IPS DF 19.7 (cell line): Measurements from ENCODE around the gene SMOC1.
A peak's percentile ranks its signal among the peaks of the same experiment; 100 is the strongest.

Experiments used
- DNase-seq: peaks from one replicate; pipeline ENCODE4 v3.0.0-alpha.2; 2013; ENCODE audit warnings: low read depth, low spot score

SMOC1 gene

DNA sequence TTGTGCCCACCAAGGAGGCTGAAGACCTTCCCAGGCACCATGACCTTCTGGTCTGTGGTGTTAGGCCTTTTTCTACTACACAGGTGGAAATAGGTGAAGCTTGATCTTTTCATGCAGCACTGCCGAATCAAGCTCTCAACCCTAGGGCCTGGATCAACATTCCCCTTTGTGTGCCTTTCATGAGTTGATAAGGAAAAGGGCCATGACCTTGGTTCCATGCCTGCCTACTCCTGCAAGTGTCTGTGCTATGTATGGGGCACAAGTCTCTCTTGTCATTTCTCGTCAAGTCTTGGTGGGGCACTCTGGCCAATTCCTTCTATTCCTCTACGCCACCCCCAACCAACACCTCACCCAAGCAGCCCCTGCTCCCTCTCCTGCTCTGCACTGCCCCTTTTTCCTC lies 155.0 kb downstream of the SMOC1 start:
- DNase-seq = no peak

DNA sequence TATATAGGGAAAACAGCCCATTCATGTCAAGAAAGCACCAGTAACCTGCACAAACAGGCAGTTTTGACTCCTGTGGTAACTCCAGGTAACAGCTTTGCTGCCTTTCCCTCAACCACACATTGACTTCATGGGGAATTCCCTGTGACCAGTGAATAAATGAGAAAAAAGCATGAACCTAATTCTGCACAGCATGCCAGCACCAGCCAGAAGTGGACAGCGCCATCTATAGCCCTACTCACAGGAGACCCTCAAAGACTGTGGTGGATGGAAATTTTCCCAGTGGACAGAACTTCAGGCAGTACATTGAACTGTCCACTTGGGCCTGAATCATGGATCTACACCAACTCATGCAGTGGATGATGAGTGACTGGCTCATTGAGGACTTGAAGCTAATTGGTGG lies 157.4 kb downstream of the SMOC1 start:
- DNase-seq = no peak

DNA sequence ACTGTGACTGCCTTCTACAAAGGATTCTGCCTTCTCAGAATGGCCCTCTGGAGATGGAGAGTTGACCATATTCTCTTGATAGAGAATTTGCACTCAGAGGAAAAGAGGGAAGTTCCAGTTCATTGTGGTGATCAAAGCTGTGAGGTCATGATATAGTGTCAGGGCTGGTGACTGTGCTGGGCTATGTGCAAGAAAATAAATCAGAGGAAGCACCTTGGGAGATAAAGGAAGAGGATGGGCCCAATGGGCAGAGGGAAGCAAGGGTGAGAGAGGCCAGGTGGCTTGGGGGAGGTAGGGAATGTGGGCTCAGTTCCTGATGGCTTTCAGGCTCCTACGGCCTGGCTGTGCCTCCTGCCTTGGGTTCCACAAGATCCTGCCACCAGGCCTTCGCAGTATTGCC lies 163.8 kb downstream of the SMOC1 start:
- DNase-seq = no peak

DNA sequence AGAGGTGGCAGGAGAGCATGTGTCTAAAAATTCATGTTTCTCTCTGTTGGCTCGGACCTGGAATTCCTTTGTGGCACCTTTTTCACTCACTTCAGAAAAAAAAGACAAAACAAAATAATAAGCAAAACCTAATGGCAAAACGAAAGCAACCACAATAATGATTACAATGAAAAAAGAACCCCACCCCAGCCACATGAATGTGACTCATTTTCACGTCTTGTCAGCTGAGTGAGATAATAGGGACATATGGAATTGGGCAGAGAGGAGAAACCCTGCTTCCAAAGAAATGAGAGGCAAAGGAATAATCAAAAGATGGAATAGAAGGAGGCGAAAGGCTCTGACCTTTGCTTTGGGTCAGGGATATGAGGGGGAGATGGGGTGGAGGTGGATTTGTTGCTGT lies 166.1 kb downstream of the SMOC1 start:
- DNase-seq = no peak

DNA sequence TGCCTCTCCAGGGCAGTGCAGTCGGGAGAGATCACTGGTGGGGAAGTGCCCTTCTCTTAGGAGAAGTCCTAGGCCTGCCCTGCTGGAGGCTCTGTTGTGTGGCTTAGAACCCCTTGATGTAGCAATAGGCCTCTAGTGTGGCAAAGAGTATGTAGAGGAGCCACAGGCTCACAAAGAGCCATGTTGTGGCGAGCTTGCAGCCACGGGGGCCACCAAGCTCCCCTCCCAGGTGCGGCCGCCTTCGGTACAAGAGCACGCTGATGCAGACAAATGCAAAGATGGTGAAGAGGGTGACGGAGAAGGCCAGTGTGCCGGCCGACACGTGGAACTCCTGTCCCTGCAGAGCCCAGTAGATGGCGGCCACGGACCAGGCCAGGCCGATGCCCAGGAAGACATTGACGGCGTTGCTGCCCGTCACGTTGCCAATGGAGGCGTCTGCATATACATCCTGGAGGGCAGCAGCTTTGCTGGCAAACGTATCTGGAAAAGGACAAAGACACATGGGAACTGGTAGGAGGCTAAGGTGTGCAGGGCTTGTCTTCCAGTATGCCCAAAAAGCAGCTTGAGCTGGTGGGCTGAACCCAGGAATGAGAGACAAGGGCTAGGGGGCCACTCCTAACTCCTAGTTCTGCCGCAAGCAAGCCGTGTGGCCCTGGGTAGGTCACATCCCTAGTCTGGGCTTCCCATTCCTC lies 166.8 kb downstream of the SMOC1 start:
- peak; percentile 40 for DNase-seq

DNA sequence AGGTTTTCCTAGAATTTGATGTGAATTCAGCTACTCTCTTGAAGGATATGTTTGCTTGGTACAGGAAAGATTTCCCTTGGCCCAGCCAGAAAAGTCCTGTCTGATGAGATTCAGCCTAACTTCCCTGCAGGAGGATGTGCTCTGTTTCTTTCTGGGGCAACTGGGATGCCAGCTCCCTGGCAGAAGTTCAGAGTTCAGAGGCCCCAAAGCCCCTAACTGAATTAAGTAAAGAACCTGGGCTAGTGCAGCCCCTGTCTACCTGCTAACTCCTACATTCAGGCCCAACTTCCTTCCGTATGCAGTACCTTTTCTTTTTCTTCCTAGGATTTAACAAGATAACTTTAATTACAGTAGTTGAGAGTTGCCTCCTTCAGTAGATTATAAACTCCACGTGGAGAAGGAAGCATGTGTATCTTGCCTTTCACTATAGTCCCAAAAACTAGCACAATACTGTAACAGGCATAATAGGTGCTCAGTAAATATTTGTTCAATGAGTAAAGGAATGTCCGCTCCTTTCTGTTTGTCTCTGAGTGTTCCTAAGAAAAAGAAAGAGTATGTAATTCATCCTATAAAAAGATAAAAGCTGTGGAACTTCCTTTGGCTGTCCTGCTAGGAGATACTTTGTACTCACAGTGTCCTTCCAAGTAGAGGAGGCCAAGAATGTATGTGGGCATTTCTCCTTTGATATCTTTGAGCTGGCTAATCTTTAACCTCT lies 168.5 kb downstream of the SMOC1 start:
- no peak for DNase-seq

DNA sequence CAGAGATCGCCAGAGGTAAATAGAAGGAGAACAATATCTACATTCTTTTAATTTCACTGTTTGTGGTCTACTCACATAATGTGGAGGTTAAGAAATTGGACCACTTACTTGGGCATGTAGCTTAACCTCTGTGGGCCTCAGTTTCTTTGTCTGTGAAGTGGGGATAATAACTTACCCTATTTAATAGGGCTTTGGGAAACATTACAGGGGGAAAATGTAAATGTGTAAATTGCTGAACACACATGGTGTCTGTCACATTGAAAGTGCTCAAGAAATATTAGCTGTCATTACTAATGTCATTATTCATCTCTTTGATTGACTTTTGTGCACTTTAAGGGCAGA lies 169.1 kb downstream of the SMOC1 start:
- no peak for DNase-seq

DNA sequence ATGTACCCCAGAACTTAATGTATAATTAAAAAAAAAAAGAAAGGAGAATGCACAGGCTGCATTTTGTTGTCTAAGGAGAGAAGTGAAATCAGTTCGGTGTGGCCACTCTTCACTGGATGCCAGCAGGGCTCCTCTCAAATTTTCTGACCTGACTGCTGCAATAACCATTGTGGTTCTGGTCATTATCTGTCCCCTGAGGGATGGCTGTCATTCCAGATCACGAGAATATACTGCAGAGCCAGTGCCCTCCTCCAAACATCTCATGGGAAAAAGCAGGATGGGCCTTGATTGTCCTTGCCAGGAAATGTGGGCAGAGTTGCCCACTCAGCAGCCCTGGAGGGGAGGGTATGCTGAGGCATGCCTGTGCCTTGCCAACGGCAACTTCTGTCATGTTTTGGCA lies 170.4 kb downstream of the SMOC1 start:
- no peak for DNase-seq

DNA sequence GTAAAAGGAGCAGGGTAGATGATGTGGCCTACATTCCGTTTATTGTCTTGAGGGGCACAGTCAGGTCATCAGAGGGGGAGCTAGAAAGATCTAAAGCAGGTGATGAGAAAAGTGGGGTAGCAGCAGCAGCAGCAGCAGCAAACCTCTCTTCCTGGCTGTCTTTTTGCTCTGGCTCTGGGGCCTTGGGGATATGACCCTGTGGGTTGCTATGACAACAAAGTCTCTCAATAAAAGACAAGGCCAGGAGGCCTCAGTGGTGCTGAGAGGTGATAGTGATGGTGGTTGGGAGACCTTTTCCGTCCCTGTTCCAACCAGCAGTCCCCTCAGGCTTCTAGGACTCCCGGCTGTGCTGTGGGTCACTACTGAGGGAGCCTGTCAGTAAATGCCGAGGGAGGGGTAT lies 170.9 kb downstream of the SMOC1 start:
- DNase-seq = no peak

DNA sequence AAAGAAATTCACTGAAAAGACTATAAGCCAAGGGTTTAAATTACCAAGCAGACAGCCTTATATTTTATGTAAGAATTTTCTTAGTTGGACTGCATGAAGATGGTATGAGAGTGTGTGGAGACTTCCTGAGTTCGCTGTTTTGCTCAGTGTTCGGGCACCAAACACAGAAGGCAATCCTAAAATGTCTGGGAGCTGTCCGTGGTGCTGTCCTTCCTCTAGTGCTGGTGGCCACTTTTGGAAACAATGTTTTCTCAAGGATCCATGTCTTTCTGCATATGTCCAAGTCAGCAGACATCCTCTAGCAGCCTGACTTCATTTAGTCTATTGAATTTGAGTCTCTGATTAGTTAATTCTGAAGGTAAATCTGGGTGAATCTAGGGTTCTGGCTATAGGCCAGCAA lies 173.8 kb downstream of the SMOC1 start:
- no peak for DNase-seq

DNA sequence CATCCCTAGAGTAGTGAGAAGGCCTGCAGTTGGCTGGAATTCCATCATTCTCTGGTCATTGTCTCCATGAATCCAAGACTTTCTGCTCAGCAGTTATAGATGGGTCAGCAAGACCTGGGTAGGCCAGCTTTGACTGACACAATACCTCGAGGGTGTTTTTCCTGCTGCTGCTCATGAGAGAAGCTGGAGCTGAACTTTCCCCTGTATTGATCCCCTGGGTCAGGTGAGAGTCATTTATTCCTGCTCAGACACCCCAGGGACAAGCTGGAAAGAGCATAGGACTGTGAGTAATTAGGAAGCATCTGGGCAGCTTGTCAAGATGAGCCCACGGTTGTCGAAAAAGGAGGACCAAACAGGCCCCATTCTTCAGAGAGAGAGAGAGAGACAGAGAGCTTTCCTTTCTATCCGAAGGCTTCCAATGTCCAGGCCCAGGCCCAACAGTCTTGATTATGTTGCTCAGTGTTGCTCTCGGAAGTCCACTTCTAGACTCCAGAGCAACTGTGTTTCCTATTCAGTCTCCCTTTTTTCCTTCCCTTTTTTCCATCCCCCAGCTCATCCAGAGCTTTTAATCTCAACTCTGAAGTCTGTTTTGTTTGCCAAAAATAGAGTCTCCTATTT lies 178.4 kb downstream of the SMOC1 start:
- DNase-seq = no peak

DNA sequence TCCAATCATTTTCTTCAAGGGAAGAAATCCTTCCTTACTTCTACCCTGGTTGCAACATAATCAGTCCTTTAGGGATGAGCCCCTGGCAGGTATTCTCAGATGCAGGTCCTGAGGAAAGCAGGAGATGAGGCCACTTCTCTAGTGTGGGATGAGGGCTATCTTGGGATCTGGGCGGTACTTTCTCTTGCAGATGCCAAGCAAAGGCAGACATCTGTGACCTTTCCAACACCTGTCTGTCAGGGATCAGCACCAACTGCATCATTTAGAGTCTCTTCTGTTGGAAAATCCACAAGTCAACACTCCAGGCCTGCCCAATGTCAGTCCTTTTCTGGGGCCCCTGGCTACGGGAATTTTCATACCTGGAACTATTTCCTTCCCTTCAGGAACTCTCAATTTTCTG lies 180.3 kb downstream of the SMOC1 start:
- DNase-seq = no peak

DNA sequence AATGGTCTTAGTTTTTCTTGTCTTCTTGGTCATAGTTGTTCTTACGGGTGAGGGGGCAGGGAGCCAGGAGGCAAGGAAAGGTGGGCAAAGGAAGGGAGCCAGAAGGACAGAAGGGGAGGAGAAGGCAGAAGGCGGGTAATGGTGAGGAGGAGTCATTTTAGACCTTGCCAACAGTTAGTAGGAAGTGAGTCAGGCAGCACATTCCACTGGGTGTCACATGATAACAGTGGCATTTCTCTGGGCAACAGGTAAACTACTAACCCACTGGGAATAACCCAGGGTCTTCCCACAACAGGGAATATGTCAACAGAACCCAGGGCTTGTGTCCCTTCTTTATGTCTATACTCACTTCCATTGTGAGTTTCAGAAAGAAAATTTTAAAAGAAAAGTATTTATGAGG lies 181.9 kb downstream of the SMOC1 start:
- DNase-seq = no peak

DNA sequence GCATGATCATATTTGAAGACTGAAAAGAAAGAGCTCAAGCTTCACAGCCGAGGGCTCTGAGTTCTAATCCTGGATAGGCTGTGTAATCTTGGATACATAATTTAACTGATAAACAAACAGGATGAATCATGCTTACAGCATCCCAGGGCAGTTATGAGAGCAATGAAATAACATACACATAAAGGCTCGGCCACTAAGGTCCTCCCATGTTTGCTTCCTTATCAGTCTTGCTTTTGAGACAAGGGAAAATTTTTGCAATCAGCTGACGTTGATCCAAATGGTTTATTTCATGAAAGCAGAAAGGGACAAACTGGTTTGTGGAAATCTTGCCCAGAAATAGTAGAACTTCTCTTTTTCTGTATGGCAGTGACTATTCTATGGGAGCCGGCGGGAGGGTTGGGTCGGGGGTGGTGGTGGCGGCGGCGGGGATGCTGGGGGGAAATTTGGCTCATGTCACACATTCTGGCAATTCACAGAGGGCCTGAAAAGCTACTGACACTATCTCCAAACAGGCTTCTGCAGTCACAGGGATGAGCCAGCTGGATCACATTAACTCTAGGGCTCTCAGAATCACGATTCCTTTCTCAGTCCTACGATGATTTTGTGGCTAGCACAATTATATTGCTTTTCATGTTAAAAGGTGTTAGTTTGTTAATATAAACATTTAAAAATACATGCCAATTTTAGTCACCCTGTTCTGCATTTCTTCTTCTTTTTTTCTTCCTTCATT lies 185.1 kb downstream of the SMOC1 start:
- DNase-seq = no peak

DNA sequence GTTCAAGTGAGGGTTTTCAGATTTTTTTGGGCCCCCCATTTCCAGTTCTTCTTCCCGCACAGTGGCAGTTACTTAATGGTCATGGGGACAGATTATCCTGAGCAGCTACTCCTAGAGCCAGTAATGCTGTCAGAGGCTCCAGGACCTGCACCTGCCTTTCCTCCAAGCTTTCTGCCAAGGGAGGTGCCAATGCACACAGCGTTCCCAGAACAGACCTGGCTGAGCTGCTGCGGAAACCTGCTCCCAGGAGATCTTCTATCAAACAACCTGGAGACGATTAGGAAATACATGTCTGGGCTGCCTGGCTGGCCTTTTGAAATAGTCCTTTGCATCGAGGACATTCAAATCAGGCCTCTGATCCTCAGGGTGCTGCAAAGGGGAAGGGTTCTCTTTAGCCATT lies 188.6 kb downstream of the SMOC1 start:
- no peak for DNase-seq

DNA sequence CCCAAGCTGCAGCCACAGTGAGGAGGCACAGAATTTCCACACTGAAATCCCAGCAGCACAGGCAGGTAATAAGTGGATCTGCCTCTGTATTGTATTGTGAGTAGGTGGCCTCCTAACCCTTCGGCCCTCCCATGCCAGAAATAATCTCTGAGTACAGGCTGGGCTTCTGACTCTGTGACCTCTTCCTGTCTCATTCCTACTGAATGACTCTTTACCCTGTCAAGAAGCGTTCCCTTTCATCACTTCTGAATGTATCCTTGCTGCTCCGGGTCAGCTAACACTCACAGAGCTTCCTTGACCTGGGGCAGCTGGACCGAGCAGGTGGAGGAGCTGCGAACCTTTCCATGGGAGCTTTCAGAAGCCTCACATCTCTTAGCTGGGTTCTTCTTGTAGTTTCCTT lies 190.0 kb downstream of the SMOC1 start:
- DNase-seq = no peak

DNA sequence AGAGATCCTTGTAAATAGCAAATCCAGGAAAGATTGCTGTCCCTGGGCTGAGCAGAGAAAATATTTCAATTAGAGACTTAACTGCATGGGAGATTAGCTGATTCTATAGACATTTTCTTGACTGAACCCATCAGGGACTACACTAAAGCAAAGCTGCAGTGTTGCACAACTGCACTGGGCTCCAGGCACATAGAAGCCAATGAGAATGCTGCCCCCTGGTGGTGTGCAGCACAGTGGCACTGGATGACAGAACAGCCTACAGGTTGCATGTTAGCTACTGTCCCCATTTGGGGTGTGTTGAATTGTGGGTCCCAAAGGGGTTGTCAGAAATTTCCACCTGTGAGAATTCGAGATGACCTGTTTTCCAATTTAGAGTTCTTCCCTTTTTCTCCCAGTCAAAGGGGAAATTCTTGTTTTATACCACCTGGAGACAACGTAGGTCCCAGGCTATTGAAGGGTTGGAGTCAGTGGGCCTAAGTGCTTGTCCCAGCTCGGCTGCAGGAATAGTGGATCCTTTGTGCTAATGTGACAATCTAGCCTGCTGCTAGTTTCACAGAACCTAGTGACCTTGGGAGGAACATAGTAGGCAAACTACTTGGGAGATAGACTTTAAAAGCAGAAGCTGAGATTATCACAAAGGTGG lies 194.8 kb downstream of the SMOC1 start:
- DNase-seq = no peak

DNA sequence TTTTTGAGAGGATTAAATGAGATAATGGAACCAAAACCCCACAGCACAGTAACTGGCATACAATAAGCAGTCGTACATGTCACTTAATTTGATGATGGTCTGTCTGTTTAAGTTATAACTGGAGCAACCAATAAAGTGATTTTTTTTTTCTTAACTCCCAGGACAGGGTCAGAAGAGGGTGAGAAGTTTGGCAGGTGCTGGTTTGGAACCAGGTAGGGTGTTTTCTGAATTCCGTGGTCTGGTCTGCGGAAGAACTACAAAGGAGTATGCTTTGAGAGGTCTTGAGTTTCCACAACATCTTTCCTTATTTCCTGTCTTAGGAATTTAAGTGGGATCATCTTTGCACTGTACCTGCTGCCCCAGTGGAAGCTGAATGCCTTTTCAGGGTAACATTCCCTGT lies 197.8 kb downstream of the SMOC1 start:
- DNase-seq = no peak

DNA sequence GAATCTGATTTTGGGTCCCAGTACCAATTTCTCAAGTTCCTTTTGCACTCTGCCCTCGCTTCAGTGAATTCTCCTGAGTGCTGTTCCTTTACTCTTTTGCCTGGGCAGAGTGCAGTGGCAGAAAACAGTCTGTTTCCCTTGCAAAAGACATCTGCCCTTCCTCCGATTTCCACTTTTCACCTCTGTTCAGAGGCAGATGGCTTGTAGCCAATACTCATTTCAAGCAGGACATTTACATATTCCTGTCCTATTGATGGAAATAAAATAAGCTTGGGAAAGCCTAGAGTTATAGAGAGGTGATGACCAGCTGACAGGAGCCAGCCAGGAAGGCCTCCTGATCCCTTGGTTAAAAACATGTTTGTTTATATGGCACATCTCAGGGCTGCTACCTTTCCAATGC lies 198.5 kb downstream of the SMOC1 start:
- no peak for DNase-seq

DNA sequence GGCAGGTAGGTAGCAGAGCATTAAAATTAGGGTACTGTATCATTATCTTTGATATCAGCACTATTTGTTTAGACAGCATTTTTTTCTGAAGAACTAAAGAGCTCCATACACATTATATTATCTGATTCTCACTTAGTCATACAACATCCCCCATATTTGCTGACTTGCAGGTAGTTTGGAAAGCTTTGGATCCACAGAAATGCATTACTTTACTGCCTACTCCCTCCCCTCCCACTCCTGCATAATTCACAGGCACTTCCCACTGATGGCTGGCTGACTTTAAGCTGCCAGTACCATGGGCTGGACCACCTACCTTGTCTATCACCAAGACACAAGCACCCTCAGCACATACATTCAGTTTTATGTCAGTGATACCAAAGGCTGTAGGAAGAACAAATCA lies 199.1 kb downstream of the SMOC1 start:
- no peak for DNase-seq

DNA sequence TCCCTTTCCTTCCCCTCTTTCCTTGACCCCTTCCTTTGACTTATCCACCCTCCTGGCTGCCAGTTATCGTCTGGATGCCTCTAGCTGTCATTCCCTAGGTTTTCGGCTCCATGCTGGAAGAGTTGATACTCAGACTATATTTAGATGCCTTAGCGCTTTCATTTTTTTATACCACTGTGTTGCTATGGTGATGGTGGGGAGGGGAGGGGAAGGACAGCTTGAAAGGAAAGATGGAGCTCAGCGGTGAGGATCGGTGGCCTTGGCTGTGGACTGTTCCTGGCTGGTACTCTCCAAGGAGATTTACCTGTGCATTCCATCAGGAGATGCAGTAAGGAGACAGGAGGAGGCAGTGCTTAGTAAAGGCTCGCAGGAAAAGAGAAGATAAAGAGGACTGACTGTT lies 200.9 kb downstream of the SMOC1 start:
- DNase-seq = no peak
